GM12878 (cell line): ENCODE measurements around the gene TNKS2. TPM values are rescaled to one million over a fixed set of nuclear protein-coding genes. Genes with fewer than 3 reads are reported as not detected.

Experiments
- CTCF ChIP-seq, 3 experiments: IDR thresholded peaks in 2 of 3; conservative IDR thresholded peaks in 1 of 3; 2 replicates each; pipeline ENCODE4 v1.5.1; 2011; ENCODE audit warnings: low read depth in 3 of 3, low read length in 3 of 3, mild to moderate bottlenecking in 3 of 3, control low read depth in 2 of 3, moderate library complexity in 2 of 3, inconsistent platforms in 1 of 3, mixed read lengths in 1 of 3; ENCODE audit not compliant: control insufficient read depth in 2 of 3, insufficient read depth in 1 of 3; ENCODE audit errors: extremely low read depth in 1 of 3
- HDAC6 ChIP-seq: fragments of 200-600 bp; sonication (generic); IDR thresholded peaks from one replicate; pipeline ENCODE4 v1.8.0; 2017; ENCODE audit warnings: antibody characterized with exemption; ENCODE audit not compliant: unreplicated experiment
- LARP7 ChIP-seq: fragments of 450-650 bp; IDR thresholded peaks from 2 replicates; pipeline ENCODE4 v1.6.1; 2017; ENCODE audit warnings: mild to moderate bottlenecking
- MEF2A ChIP-seq: IDR thresholded peaks from 2 replicates; pipeline ENCODE4 v1.6.1; 2011; ENCODE audit warnings: low read depth, mild to moderate bottlenecking, low read length, moderate library complexity; ENCODE audit not compliant: insufficient read depth
- NR2C2 ChIP-seq: IDR thresholded peaks from 2 replicates; pipeline ENCODE4 v1.6.1; 2011; ENCODE audit warnings: borderline replicate concordance, low read depth; ENCODE audit not compliant: control insufficient read depth, insufficient read length
- RBBP5 ChIP-seq: fragments of 200-600 bp; sonication (generic); conservative IDR thresholded peaks from 2 replicates; pipeline ENCODE4 v1.6.1; 2016
- SMAD1 ChIP-seq: fragments of 450-650 bp; IDR thresholded peaks from 2 replicates; pipeline ENCODE4 v1.6.1; 2018; ENCODE audit warnings: mild to moderate bottlenecking, low read depth; ENCODE audit not compliant: partially characterized antibody
- ZNF24 ChIP-seq: fragments of 450-650 bp; IDR thresholded peaks from 2 replicates; pipeline ENCODE4 v1.6.1; 2017; ENCODE audit warnings: antibody characterized with exemption, mild to moderate bottlenecking
- ZNF687 ChIP-seq: fragments of 450-650 bp; IDR thresholded peaks from 2 replicates; pipeline ENCODE4 v1.6.1; 2017; ENCODE audit warnings: mild to moderate bottlenecking, moderate library complexity
- polyA plus RNA-seq, 11 experiments: library from polyadenylated mRNA; depleted of rRNA in 4 of 11; unstranded in 6 of 11; stranded (reverse) in 5 of 11; fragments of >200 nt; fragmentation: Nextera tagmentation in 4 of 11; fragmentation: Illumina TruSeq in 1 of 11; extraction: Ambion mirVana in 4 of 11; extraction: Trizol in 1 of 11; gene quantifications; 1 replicate in 1 of 11; 2 replicates in 10 of 11; pipeline versions ENCODE4 v1.2.1 to v1.2.3, GENCODE V29; 2011 to 2016; ENCODE audit warnings: inconsistent platforms in 2 of 11, missing spikeins in 2 of 11, low read depth in 1 of 11
- total RNA-seq, 4 experiments: library from RNA; depleted of rRNA in 3 of 4; stranded (reverse); fragments of >200 nt in 3 of 4; fragmentation: Illumina TruSeq in 1 of 4; extraction: Trizol in 1 of 4; gene quantifications; 2 replicates each; pipeline versions ENCODE4 v1.2.1 to v1.2.3, GENCODE V29; 2013 to 2021

The TNKS2 gene
- total and polyA plus RNA-seq, 10 of the 15 experiments (the other 5 are each of a cell fraction or from before 2014, with no cell fraction given): 2.9 to 24.2 (median 6.9) TPM

- TF ChIP-seq CTCF (IDR thresholded peaks at IDR 0.05 in 2 of 3, conservative IDR thresholded peaks at IDR 0.05 in 1 of 3; ENCODE audit: control insufficient read depth in 2 of 3, extremely low read depth in 1 of 3, insufficient read depth in 1 of 3, low read depth in 3 of 3, low read length in 3 of 3): no peak
- no peak for TF ChIP-seq MEF2A
- TF ChIP-seq NR2C2: no peak
- no peak for TF ChIP-seq ZNF24
- no peak for TF ChIP-seq ZNF687
- peak; percentile 40 for TF ChIP-seq LARP7
- no peak for TF ChIP-seq RBBP5
- TF ChIP-seq HDAC6: no peak
- no peak for TF ChIP-seq SMAD1
Measured at GRCh38 chr10:91798649-91799611, 704 bp downstream of the TNKS2 start (continued).
